IMR-90 (cell line): ENCODE measurements around the gene ENPP6. TPM values are rescaled to one million over a fixed set of nuclear protein-coding genes. Genes with fewer than 3 reads are reported as not detected.
"Not testable (repeated sequence)": the region's sequence is repeated elsewhere in the genome, so short reads cannot be mapped to it uniquely, and the experiment has no call there.

Experiments used
- ATAC-seq: fragments of 200-7000 bp; cut with Tn5 transposase; 2 replicates; pipeline ENCODE4 v1.9.1; 2020; ENCODE audit warnings: low read depth, mild to moderate bottlenecking, moderate library complexity
- BruUV-seq: library from RNA; stranded (reverse); fragments of 400-500 nt; replicated peaks from 2 replicates; lab custom pipeline; 2021; lab: Mats Ljungman, UMichigan
- CTCF ChIA-PET: fragments of 300-600 bp; formaldehyde crosslinking; extraction: SDS; loops from one replicate; lab custom pipeline; 2021; ENCODE audit warnings: antibody characterized with exemption; lab: Yijun Ruan, JAX
- POLR2A ChIA-PET: fragments of 300-600 bp; sonication (Branson Sonifier 250); formaldehyde crosslinking; loops from one replicate; lab custom pipeline; 2022; ENCODE audit warnings: antibody characterized with exemption; ENCODE audit not compliant: unreplicated experiment; lab: Charles Lee
- DNase-seq: peaks from one replicate; pipeline ENCODE4 v3.0.0; 2013
- H2AFZ ChIP-seq: replicated peaks from 2 replicates; pipeline ENCODE3; 2013; ENCODE audit warnings: low read length, mild to moderate bottlenecking; ENCODE audit not compliant: poor library complexity
- H2AK5ac ChIP-seq: 2 replicates; pipeline ENCODE4 v1.6.1; 2013; ENCODE audit warnings: low read depth, low read length, inconsistent platforms
- H2AK9ac ChIP-seq: replicated peaks from 2 replicates; pipeline ENCODE3; 2013; ENCODE audit warnings: mild to moderate bottlenecking, low read depth, low read length, moderate library complexity; ENCODE audit not compliant: poor library complexity
- H2BK120ac ChIP-seq: 2 replicates; pipeline ENCODE4 v1.6.1; 2013; ENCODE audit warnings: low read depth, low read length, inconsistent platforms
- H2BK15ac ChIP-seq: 3 replicates; pipeline ENCODE4 v1.6.1; 2013; ENCODE audit warnings: low read depth, low read length, inconsistent platforms
- H2BK20ac ChIP-seq: 2 replicates; pipeline ENCODE4 v1.6.1; 2013; ENCODE audit warnings: low read depth, mild to moderate bottlenecking, inconsistent platforms, low read length, moderate library complexity
- H2BK5ac ChIP-seq: 2 replicates; pipeline ENCODE4 v1.6.1; 2013; ENCODE audit warnings: mild to moderate bottlenecking, low read depth, low read length, inconsistent platforms; ENCODE audit not compliant: poor library complexity, severe bottlenecking
- H3K14ac ChIP-seq: replicated peaks from 2 replicates; pipeline ENCODE4 v1.6.1; 2013; ENCODE audit warnings: low read depth, low read length, inconsistent platforms
- H3K18ac ChIP-seq: 2 replicates; pipeline ENCODE4 v1.6.1; 2013; ENCODE audit warnings: low read depth, low read length, control low read depth
- H3K23ac ChIP-seq: 2 replicates; pipeline ENCODE4 v1.6.1; 2013; ENCODE audit warnings: low read depth, low read length, inconsistent platforms
- H3K27ac ChIP-seq: 2 replicates; pipeline ENCODE4 v1.5.1; 2013; ENCODE audit warnings: mild to moderate bottlenecking, control low read depth, low read length; ENCODE audit not compliant: insufficient read depth
- H3K27me3 ChIP-seq: 2 replicates; pipeline ENCODE4 v1.6.1; 2013; ENCODE audit warnings: low read length; ENCODE audit not compliant: control insufficient read depth, insufficient read depth
- H3K36me3 ChIP-seq: 2 replicates; pipeline ENCODE4 v1.6.1; 2013; ENCODE audit warnings: low read length, mixed read lengths; ENCODE audit not compliant: control insufficient read depth, insufficient read depth
- H3K4ac ChIP-seq: 2 replicates; pipeline ENCODE4 v1.6.1; 2013; ENCODE audit warnings: low read depth, low read length, inconsistent platforms
- H3K4me1 ChIP-seq: 2 replicates; pipeline ENCODE4 v1.6.1; 2013; ENCODE audit warnings: low read length, mixed read lengths; ENCODE audit not compliant: control insufficient read depth, insufficient read depth
- H3K4me2 ChIP-seq: 2 replicates; pipeline ENCODE4 v1.6.1; 2013; ENCODE audit warnings: low read depth, mild to moderate bottlenecking, control low read depth, low read length, moderate library complexity
- H3K4me3 ChIP-seq: 2 replicates; pipeline ENCODE4 v1.5.1; 2013; ENCODE audit warnings: low read depth, mild to moderate bottlenecking, control low read depth, low read length, moderate library complexity; ENCODE audit not compliant: insufficient read depth
- H3K56ac ChIP-seq: 2 replicates; pipeline ENCODE4 v1.6.1; 2013; ENCODE audit warnings: low read length, inconsistent platforms; ENCODE audit not compliant: insufficient read depth; ENCODE audit errors: extremely low read depth
- H3K79me1 ChIP-seq, 2 experiments: 2 replicates each; pipeline ENCODE4 v1.6.1; 2013; ENCODE audit warnings: low read length in 2 of 2, inconsistent platforms in 1 of 2, low read depth in 1 of 2
- H3K9ac ChIP-seq: 2 replicates; pipeline ENCODE4 v1.6.1; 2013; ENCODE audit warnings: low read depth, low read length, control low read depth
- H3K9me1 ChIP-seq: 2 replicates; pipeline ENCODE4 v1.6.1; 2013; ENCODE audit warnings: low read length, inconsistent platforms; ENCODE audit not compliant: insufficient read depth
- H3K9me3 ChIP-seq: 2 replicates; pipeline ENCODE4 v1.6.1; 2013; ENCODE audit warnings: low read length; ENCODE audit not compliant: control insufficient read depth, insufficient read depth
- H4K20me1 ChIP-seq: 2 replicates; pipeline ENCODE4 v1.6.1; 2013; ENCODE audit warnings: low read length, inconsistent platforms; ENCODE audit not compliant: insufficient read depth
- H4K5ac ChIP-seq: 2 replicates; pipeline ENCODE4 v1.6.1; 2013; ENCODE audit warnings: mild to moderate bottlenecking, low read depth, low read length, control low read depth
- H4K8ac ChIP-seq, 2 experiments: 2 replicates each; pipeline ENCODE4 v1.6.1; 2013; ENCODE audit warnings: low read depth in 2 of 2, low read length in 2 of 2, control low read depth in 1 of 2, inconsistent platforms in 1 of 2
- H4K91ac ChIP-seq: 2 replicates; pipeline ENCODE4 v1.6.1; 2013; ENCODE audit warnings: low read depth, low read length, inconsistent platforms; ENCODE audit not compliant: insufficient read depth
- WGBS, 2 experiments: methylation state at CpG; one replicate each; pipeline versions ENCODE4 v1.1.5 to v1.1.7; 2013; ENCODE audit warnings: missing lambda C conversion rate in 2 of 2; ENCODE audit not compliant: insufficient read length in 1 of 2; ENCODE audit errors: extremely low coverage in 2 of 2; 5-methylcytosine and 5-hydroxymethylcytosine counted together
- dilution Hi-C: fragments of 300-500 bp; cut with HindIII; formaldehyde crosslinking; loops from one replicate; pipeline ENCODE4 v1.14.3; 2018; ENCODE audit warnings: low sequenced_read_pairs; ENCODE audit not compliant: unreplicated experiment
- in situ Hi-C: fragments of 300-500 bp; cut with MboI; formaldehyde crosslinking; loops from 3 replicates; pipeline ENCODE4 v1.14.3; 2019; ENCODE audit warnings: low sequenced_read_pairs, inconsistent platforms, mixed read lengths
- intact Hi-C: fragments of 100-400 bp; cut with micrococcal nuclease; formaldehyde crosslinking; loops from 2 replicates; pipeline ENCODE4 v1.10.0; 2022
- polyA plus RNA-seq, 3 experiments: library from polyadenylated mRNA; depleted of rRNA; stranded (reverse); fragments of >200 nt; gene quantifications; 2 replicates each; pipeline ENCODE4 v1.2.3, GENCODE V29; 2012; ENCODE audit warnings: low replicate concordance in 1 of 3
- total RNA-seq: library from RNA; depleted of rRNA; stranded (reverse); fragments of >200 nt; gene quantifications from 2 replicates; pipeline ENCODE4 v1.2.3, GENCODE V29; 2012

ENPP6 gene
- total and polyA plus RNA-seq, 2 of the 4 experiments (the other 2 are of a cell fraction): not detected

DNA sequence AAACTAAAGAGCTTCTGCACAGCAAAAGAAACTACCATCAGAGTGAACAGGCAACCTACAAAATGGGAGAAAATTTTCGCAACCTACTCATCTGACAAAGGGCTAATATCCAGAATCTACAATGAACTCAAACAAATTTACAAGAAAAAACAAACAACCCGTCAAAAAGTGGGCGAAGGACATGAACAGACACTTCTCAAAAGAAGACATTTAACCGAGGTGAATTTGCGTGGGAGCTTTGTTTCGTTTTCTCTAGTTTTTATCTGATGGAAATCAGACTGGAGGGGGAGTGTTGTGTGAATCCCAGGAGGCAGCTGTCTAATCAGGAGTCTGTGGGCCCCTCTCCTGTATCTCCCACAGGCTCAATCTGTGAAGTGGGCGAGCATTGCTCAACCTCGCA, 76.8 kb downstream of the ENPP6 start:
- DNase-seq, H3K56ac ChIP-seq, H4K91ac ChIP-seq, H3K9me3 ChIP-seq, H3K27ac ChIP-seq, H3K27me3 ChIP-seq, H2BK15ac ChIP-seq, H4K5ac ChIP-seq, H3K23ac ChIP-seq, H3K4ac ChIP-seq, H2BK20ac ChIP-seq, POLR2A ChIA-PET, in situ Hi-C loops, H3K36me3 ChIP-seq, H3K9ac ChIP-seq, H2AK5ac ChIP-seq, ATAC-seq, H2AK9ac ChIP-seq, H4K20me1 ChIP-seq, dilution Hi-C loops, H2BK120ac ChIP-seq, intact Hi-C loops, H3K9me1 ChIP-seq, H3K14ac ChIP-seq, H3K79me1 ChIP-seq, H3K4me1 ChIP-seq, H2BK5ac ChIP-seq, H4K8ac ChIP-seq, H3K18ac ChIP-seq, BruUV-seq, H2AFZ ChIP-seq, H3K4me3 ChIP-seq, CTCF ChIA-PET, H3K4me2 ChIP-seq: not testable (repeated sequence)
- no CpG with 5 or more reads among the region's 8 CpGs for WGBS, 2 experiments
